Neural crest cell (in vitro differentiated cells): ENCODE data around the gene PPP2CA. TPM values are rescaled to one million over a fixed set of nuclear protein-coding genes. Genes with fewer than 3 reads are reported as not detected.

Experiments
- DNase-seq: peaks from one replicate; pipeline ENCODE4 v3.0.0; 2021; ENCODE audit warnings: low read depth, mixed read lengths, low spot score
- H3K27ac Mint-ChIP-seq: one replicate; pipeline ENCODE4 v1.8.0; 2021; ENCODE audit warnings: mild to moderate bottlenecking, mixed read lengths; ENCODE audit not compliant: unreplicated experiment
- H3K27me3 Mint-ChIP-seq: 2 replicates; pipeline ENCODE4 v1.8.0; 2021; ENCODE audit warnings: low read depth, mild to moderate bottlenecking, mixed read lengths
- H3K36me3 Mint-ChIP-seq: 2 replicates; pipeline ENCODE4 v1.8.0; 2021; ENCODE audit warnings: low read depth, mild to moderate bottlenecking, mixed read lengths
- H3K4me1 Mint-ChIP-seq: 2 replicates; pipeline ENCODE4 v1.8.0; 2021; ENCODE audit warnings: mixed read lengths
- H3K4me3 Mint-ChIP-seq: one replicate; pipeline ENCODE4 v1.8.0; 2021; ENCODE audit warnings: mild to moderate bottlenecking, mixed read lengths
- H3K9me3 Mint-ChIP-seq: 2 replicates; pipeline ENCODE4 v1.8.0; 2021; ENCODE audit warnings: mixed read lengths
- CTCF ChIP-seq: fragments of 200-600 bp; sonication (generic); conservative IDR thresholded peaks from 2 replicates; pipeline ENCODE4 v1.5.0; 2021; ENCODE audit warnings: antibody characterized with exemption, mild to moderate bottlenecking
- long read RNA-seq: library from polyadenylated mRNA; unstranded; transcript quantifications from one replicate; pipeline ENCODE4 v2.0.0, GENCODE V29; 2020
- total RNA-seq: library from RNA; stranded (reverse); gene quantifications from 2 replicates; pipeline ENCODE4 v1.2.1, GENCODE V29; 2021

PPP2CA gene
- 197 and 212 TPM in 2 replicates for total RNA-seq
- long read RNA-seq, full-length matches to known transcripts, result 66 of 85 reads
- long read RNA-seq, partial matches to known transcripts, result 8 of 85 reads
- long read RNA-seq, other reads (novel, unspliced or antisense), result 11 of 85 reads

- H3K36me3 Mint-ChIP-seq, result peaks cover 5% of the 10 kb centered on the region
- H3K4me3 Mint-ChIP-seq, result peak within 1 kb of the TSS; percentile 93
- no peaks in the 10 kb centered on the region for H3K27me3 Mint-ChIP-seq
- H3K9me3 Mint-ChIP-seq, result no peaks in the 10 kb centered on the region
- H3K4me1 Mint-ChIP-seq, result peaks cover 42% of the 10 kb centered on the region
- TF ChIP-seq CTCF, result no peak
- DNase-seq, result peak; percentile 100
- peak within 1 kb of the TSS; percentile 99 for H3K27ac Mint-ChIP-seq
Observed at GRCh38 chr5:134225780-134226440, at the start of gene PPP2CA. PPP2CA (minus strand) TSS chr5:134226073; CDS start chr5:134225861, 212 bp downstream.

- Mint-ChIP-seq H3K36me3 (no peaks in the 10 kb centered on the region), H3K4me3 (no peak overlapping the region), H3K9me3 (peaks cover 3% of the 10 kb centered on the region), H3K27ac (no peak overlapping the region), H3K4me1 (peaks cover 3% of the 10 kb centered on the region), H3K27me3 (no peaks in the 10 kb centered on the region)
- DNase-seq, result no peak
- TF ChIP-seq CTCF, result no peak
Observed at GRCh38 chr5:134273642-134274395, 47.9 kb upstream of the PPP2CA start.

- H3K36me3 Mint-ChIP-seq, result no peaks in the 10 kb centered on the region
- H3K27me3 Mint-ChIP-seq, result peaks cover 7% of the 10 kb centered on the region
- no peak for DNase-seq
- H3K27ac Mint-ChIP-seq, result no peak overlapping the region
- peaks cover 2% of the 10 kb centered on the region for H3K4me1 Mint-ChIP-seq
- H3K9me3 Mint-ChIP-seq, result peaks cover 3% of the 10 kb centered on the region
- H3K4me3 Mint-ChIP-seq, result no peak overlapping the region
- no peak for TF ChIP-seq CTCF
Observed at GRCh38 chr5:134271059-134271458, 45.2 kb upstream of the PPP2CA start.

- DNase-seq, result no peak
- Mint-ChIP-seq H3K9me3 (peaks cover 8% of the 10 kb centered on the region), H3K4me3 (no peak overlapping the region), H3K4me1 (no peaks in the 10 kb centered on the region), H3K27ac (no peak overlapping the region), H3K36me3 (peaks cover 4% of the 10 kb centered on the region), H3K27me3 (peaks cover 7% of the 10 kb centered on the region)
- no peak for TF ChIP-seq CTCF
Observed at GRCh38 chr5:134268919-134269318, 43.0 kb upstream of the PPP2CA start.

- H3K27me3 Mint-ChIP-seq, result peaks cover 7% of the 10 kb centered on the region
- H3K9me3 Mint-ChIP-seq, result peaks cover 8% of the 10 kb centered on the region
- H3K27ac Mint-ChIP-seq, result no peak overlapping the region
- peaks cover 4% of the 10 kb centered on the region for H3K36me3 Mint-ChIP-seq
- no peak overlapping the region for H3K4me3 Mint-ChIP-seq
- no peak for DNase-seq
- H3K4me1 Mint-ChIP-seq, result no peaks in the 10 kb centered on the region
- TF ChIP-seq CTCF, result no peak
Observed at GRCh38 chr5:134268019-134268601, 42.2 kb upstream of the PPP2CA start.
